Activated gamma-delta T cell treated with Interleukin-2 at 50 U/mL for 16 hours (primary cell): ENCODE measurements around the gene BORCS6.
A peak's percentile ranks its signal among the peaks of the same experiment; 100 is the strongest.
"Not testable (repeated sequence)": the region's sequence is repeated elsewhere in the genome, so short reads cannot be mapped to it uniquely, and the experiment has no call there.

Experiments used
- DNase-seq: peaks from one replicate; pipeline ENCODE4 v3.0.0-alpha.2; 2020

Gene BORCS6

GRCh38 chr17:8189711-8190477, at the start of gene BORCS6:
Gene BORCS6 (minus strand): TSS chr17:8190180. CDS start chr17:8190140, 40 bp downstream.
- DNase-seq: peak; percentile 94

GRCh38 chr17:8237886-8238285, 47.9 kb upstream of the BORCS6 start:
- no peak for DNase-seq

GRCh38 chr17:8237175-8237574, 47.2 kb upstream of the BORCS6 start:
- DNase-seq: no peak

- no peak for DNase-seq
These were observed 45.7 kb upstream of the BORCS6 start for GRCh38 chr17:8235676-8236075.

GRCh38 chr17:8234361-8235270, 44.6 kb upstream of the BORCS6 start:
- no peak for DNase-seq

GRCh38 chr17:8231701-8232100, 41.7 kb upstream of the BORCS6 start:
- DNase-seq: no peak

- no peak for DNase-seq
These were observed 37.2 kb upstream of the BORCS6 start for GRCh38 chr17:8227238-8227581.

GRCh38 chr17:8226536-8227237, 36.7 kb upstream of the BORCS6 start:
- DNase-seq: no peak

GRCh38 chr17:8225813-8226535, 36.0 kb upstream of the BORCS6 start:
- peak; percentile 40 for DNase-seq

GRCh38 chr17:8224891-8225812, 35.2 kb upstream of the BORCS6 start:
- no peak for DNase-seq

GRCh38 chr17:8223356-8224126, 33.6 kb upstream of the BORCS6 start:
- DNase-seq: peak; percentile 45

- peak; percentile 83 for DNase-seq
These were observed 32.8 kb upstream of the BORCS6 start for GRCh38 chr17:8222630-8223355.

- peak; percentile 60 for DNase-seq
These were observed 32.3 kb upstream of the BORCS6 start for GRCh38 chr17:8222380-8222629.

- peak; percentile 88 for DNase-seq
These were observed 31.8 kb upstream of the BORCS6 start for GRCh38 chr17:8221663-8222379.

GRCh38 chr17:8220783-8221662, 31.0 kb upstream of the BORCS6 start:
- DNase-seq: peak; percentile 78

GRCh38 chr17:8214000-8214399, 24.0 kb upstream of the BORCS6 start:
- DNase-seq: not testable (repeated sequence)

- no peak for DNase-seq
These were observed 22.6 kb upstream of the BORCS6 start for GRCh38 chr17:8212312-8213180.
